ENCODE results near the gene SLC28A2. TPM values are rescaled to one million over a fixed set of nuclear protein-coding genes. Genes with fewer than 3 reads are reported as not detected.
"Not testable (repeated sequence)": the region's sequence is repeated elsewhere in the genome, so short reads cannot be mapped to it uniquely, and the experiment has no call there.

The SLC28A2 gene
- total RNA-seq, 1 donor from 2014 or later, result not detected

DNA sequence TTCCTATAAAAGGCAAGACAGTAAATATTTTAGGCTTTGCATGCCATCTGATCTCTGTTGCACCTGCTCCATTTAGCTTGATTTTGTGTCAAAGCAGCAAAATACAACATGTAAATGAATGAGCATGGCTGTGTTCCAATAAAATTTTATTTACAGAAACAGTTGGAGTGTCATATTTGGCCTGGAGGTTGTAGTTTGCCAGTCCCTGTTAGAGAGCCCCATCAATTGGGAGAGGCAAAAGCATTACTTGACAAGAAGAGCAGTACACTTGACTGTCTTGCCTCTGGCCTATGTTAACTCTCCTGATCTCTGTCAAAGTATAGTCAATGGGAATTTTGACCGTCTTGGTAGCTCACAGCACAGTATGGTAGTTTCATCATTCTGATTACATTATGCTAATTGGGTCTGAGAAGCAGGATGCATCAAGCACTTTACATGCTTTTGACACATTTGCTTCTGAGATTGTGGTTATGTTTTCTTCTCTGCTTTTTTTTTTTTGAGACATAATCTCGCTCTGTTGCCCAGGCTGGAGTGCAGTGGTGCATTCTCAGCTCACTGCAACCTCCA, 35.4 kb downstream of the SLC28A2 start:
- no peak for DNase-seq (ENCODE audit: low spot score in 2 of 2, unreplicated experiment in 2 of 2)
- TF ChIP-seq, protein P1, sequence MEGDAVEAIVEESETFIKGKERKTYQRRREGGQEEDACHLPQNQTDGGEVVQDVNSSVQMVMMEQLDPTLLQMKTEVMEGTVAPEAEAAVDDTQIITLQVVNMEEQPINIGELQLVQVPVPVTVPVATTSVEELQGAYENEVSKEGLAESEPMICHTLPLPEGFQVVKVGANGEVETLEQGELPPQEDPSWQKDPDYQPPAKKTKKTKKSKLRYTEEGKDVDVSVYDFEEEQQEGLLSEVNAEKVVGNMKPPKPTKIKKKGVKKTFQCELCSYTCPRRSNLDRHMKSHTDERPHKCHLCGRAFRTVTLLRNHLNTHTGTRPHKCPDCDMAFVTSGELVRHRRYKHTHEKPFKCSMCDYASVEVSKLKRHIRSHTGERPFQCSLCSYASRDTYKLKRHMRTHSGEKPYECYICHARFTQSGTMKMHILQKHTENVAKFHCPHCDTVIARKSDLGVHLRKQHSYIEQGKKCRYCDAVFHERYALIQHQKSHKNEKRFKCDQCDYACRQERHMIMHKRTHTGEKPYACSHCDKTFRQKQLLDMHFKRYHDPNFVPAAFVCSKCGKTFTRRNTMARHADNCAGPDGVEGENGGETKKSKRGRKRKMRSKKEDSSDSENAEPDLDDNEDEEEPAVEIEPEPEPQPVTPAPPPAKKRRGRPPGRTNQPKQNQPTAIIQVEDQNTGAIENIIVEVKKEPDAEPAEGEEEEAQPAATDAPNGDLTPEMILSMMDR (IDR thresholded peaks at IDR 0.05; ENCODE audit: unreplicated experiment), result no peak
- Mint-ChIP-seq H3K9me3 (peaks cover 5% of the 10 kb centered on the region), H3K4me1 (peaks cover 5% of the 10 kb centered on the region), H3K36me3 (no peaks in the 10 kb centered on the region), H3K27ac (no peak overlapping the region), H3K27me3 (ENCODE audit: low read depth) (peaks cover 42% of the 10 kb centered on the region), H3K4me3 (no peak overlapping the region)

DNA sequence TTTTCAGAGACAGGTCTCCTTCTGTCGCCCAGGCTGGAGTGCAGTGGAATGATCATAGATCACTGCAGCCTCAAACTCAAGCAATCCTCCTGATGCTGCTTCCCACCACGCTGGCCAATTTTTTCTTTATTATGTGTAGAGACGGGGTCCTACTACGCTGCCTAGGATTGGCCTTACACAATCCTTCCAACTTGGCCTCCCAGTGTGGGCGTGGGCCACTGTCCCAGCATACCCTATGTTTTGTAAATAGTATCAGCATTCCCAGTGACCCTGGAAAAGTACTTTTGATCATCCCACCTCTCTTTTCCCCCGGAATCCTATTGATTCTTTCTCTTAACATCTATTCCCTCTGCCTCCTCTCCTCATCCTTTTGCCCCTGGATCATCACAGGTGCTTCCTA, 36.9 kb downstream of the SLC28A2 start:
- TF ChIP-seq, protein P1 (IDR thresholded peaks at IDR 0.05; ENCODE audit: unreplicated experiment), result no peak
- Mint-ChIP-seq H3K27me3 (ENCODE audit: low read depth) (peaks cover 39% of the 10 kb centered on the region), H3K36me3 (no peaks in the 10 kb centered on the region)

DNA sequence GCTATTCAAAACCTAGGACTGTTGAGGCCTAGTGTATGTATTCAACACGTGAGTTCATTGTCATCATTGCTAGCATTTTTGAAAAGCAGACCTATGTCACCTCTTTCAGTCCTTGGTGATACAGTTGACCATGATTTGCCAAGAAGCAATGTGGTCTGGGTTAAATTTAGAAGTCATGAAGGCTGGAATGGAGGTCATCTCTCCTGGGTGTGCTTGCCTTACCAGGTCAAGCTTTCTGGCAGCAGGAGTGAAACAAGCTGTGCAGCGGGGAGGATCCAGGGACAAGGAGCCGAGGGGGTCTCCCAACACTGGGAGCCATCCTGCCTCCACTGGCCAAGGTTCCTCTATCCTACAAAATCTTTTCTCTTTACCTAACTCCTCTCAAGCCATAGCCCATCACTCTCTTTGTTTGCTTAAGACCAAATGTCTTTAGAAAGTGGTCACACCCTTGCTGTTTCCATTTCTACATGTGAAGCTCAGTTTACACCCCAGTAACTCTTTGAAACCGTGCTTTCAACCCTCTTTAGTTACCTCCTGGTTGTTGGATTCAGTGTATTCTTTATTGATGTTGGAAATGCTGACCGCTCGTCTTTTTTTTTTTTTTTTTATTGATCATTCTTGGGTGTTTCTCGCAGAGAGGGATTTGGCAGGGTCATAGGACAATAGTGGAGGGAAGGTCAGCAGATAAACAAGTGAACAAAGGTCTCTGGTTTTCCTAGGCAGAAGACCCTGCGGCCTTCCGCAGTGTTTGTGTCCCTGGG, 40.0 kb downstream of the SLC28A2 start:
- H3K27ac Mint-ChIP-seq, result no peak overlapping the region

More for the DNA sequence above, 36.9 kb downstream of the SLC28A2 start:
- DNase-seq (ENCODE audit: low spot score in 2 of 2, unreplicated experiment in 2 of 2), result no peak
- no peak overlapping the region for H3K4me3 Mint-ChIP-seq
- peaks cover 5% of the 10 kb centered on the region for H3K4me1 Mint-ChIP-seq
- peaks cover 5% of the 10 kb centered on the region for H3K9me3 Mint-ChIP-seq
- no peak overlapping the region for H3K27ac Mint-ChIP-seq

DNA sequence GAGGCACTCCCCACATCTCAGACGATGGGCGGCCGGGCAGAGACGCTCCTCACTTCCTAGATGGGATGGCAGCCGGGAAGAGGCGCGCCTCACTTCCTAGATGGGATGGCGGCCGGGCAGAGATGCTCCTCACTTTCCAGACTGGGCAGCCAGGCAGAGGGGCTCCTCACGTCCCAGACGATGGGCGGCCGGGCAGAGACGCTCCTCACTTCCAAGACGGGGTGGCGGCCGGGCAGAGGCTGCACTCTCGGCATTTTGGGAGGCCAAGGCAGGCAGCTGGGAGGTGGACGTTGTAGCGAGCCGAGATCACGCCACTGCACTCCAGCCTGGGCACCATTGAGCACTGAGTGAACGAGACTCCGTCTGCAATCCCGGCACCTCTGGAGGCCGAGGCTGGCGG, 41.3 kb downstream of the SLC28A2 start:
- H3K4me3 Mint-ChIP-seq; DNase-seq (ENCODE audit: low spot score in 2 of 2, unreplicated experiment in 2 of 2); H3K27ac Mint-ChIP-seq; H3K36me3 Mint-ChIP-seq; H3K4me1 Mint-ChIP-seq: not testable (repeated sequence)
- H3K27me3 Mint-ChIP-seq (ENCODE audit: low read depth), result peaks cover 16% of the 10 kb centered on the region
- H3K9me3 Mint-ChIP-seq, result peaks cover 29% of the 10 kb centered on the region

More for the DNA sequence above, 40.0 kb downstream of the SLC28A2 start:
- no peak for DNase-seq (ENCODE audit: low spot score in 2 of 2, unreplicated experiment in 2 of 2)
- peaks cover 26% of the 10 kb centered on the region for H3K9me3 Mint-ChIP-seq
- H3K36me3 Mint-ChIP-seq, result peaks cover under 1% of the 10 kb centered on the region
- H3K27me3 Mint-ChIP-seq (ENCODE audit: low read depth), result peaks cover 26% of the 10 kb centered on the region
- TF ChIP-seq, protein P1 (IDR thresholded peaks at IDR 0.05; ENCODE audit: unreplicated experiment), result no peak
- no peaks in the 10 kb centered on the region for H3K4me1 Mint-ChIP-seq
- no peak overlapping the region for H3K4me3 Mint-ChIP-seq

DNA sequence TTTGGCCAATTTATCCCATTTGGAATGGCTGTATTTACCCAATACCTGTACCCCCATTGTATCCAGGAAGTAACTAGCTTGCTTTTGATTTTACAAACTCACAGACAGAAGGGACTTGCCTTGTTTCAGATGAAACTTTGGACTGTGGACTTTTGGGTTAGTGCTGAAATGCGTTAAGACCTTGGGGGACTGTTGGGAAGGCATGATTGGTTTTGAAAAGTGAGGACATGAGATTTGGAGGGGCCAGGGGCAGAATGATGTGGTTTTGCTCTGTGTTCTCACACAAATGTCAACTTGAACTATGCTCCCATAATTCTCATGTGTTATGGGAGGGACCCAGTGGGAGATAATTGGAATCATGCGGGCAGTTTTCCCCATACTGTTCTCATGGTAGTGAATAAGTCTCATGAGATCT, 46.9 kb downstream of the SLC28A2 start:
- not testable (repeated sequence) for DNase-seq (ENCODE audit: low spot score in 2 of 2, unreplicated experiment in 2 of 2); H3K36me3 Mint-ChIP-seq; H3K4me3 Mint-ChIP-seq; H3K27me3 Mint-ChIP-seq (ENCODE audit: low read depth); H3K27ac Mint-ChIP-seq; H3K4me1 Mint-ChIP-seq
- H3K9me3 Mint-ChIP-seq, result peaks cover 39% of the 10 kb centered on the region

DNA sequence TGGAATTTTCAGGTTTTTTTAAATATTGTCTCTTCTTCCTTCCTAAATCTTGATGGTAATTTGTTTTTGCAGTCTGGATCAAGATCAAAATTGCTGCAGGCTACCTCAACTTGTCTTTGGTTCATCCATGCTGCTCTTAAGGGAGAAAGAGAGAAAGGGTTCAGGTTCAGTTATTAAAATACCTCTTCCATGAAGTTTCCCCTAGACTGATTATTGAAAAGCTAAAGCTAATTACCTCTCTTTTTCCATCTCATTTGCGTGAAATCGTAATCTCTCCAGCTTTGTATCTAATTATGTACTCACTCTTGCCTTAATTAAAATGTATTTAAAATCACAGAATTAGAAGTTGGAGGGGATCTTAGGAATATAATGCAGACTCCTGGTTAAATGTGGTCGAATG, 52.7 kb downstream of the SLC28A2 start:
- DNase-seq (ENCODE audit: low spot score in 2 of 2, unreplicated experiment in 2 of 2), result no peak
- TF ChIP-seq, protein P1 (IDR thresholded peaks at IDR 0.05; ENCODE audit: unreplicated experiment), result no peak
- peaks cover 22% of the 10 kb centered on the region for H3K27me3 Mint-ChIP-seq (ENCODE audit: low read depth)
- peaks cover 6% of the 10 kb centered on the region for H3K4me1 Mint-ChIP-seq
- peaks cover 9% of the 10 kb centered on the region for H3K9me3 Mint-ChIP-seq
- H3K4me3 Mint-ChIP-seq, result no peak overlapping the region
- H3K27ac Mint-ChIP-seq, result no peak overlapping the region
- no peaks in the 10 kb centered on the region for H3K36me3 Mint-ChIP-seq
